Rectal smooth muscle tissue (tissue), 1 donor: ENCODE measurements around the gene B2M.

ENCODE experiments used
- H3K27ac ChIP-seq: one replicate; pipeline ENCODE4 v1.7.0; 2013; ENCODE audit warnings: low read depth, low read length, inconsistent platforms
- H3K27me3 ChIP-seq: one replicate; pipeline ENCODE4 v1.7.0; 2013; ENCODE audit warnings: low read length; ENCODE audit not compliant: control insufficient read depth, insufficient read depth
- H3K36me3 ChIP-seq: one replicate; pipeline ENCODE4 v1.7.0; 2013; ENCODE audit warnings: low read length; ENCODE audit not compliant: control insufficient read depth, insufficient read depth
- H3K4me1 ChIP-seq: one replicate; pipeline ENCODE4 v1.7.0; 2013; ENCODE audit warnings: low read length; ENCODE audit not compliant: control insufficient read depth, insufficient read depth
- H3K4me3 ChIP-seq: one replicate; pipeline ENCODE4 v1.7.0; 2013; ENCODE audit warnings: low read length
- H3K9ac ChIP-seq: one replicate; pipeline ENCODE4 v1.7.0; 2013; ENCODE audit warnings: low read length

Gene B2M

GRCh38 chr15:44710236-44711095 lies 851 bp upstream of the B2M start:
- H3K4me3 ChIP-seq = peak overlapping the region; percentile 100
- H3K27ac ChIP-seq = peak overlapping the region; percentile 99
- H3K9ac ChIP-seq = peak overlapping the region; percentile 100
- peaks cover 4% of the 10 kb centered on the region for H3K4me1 ChIP-seq
- no peaks in the 10 kb centered on the region for H3K27me3 ChIP-seq
- peaks cover 6% of the 10 kb centered on the region for H3K36me3 ChIP-seq

GRCh38 chr15:44711743-44712345 lies 527 bp downstream of the B2M start:
- Histone ChIP-seq H3K9ac (peak overlapping the region; percentile 100), H3K4me1 (peaks cover 4% of the 10 kb centered on the region)

DNA sequence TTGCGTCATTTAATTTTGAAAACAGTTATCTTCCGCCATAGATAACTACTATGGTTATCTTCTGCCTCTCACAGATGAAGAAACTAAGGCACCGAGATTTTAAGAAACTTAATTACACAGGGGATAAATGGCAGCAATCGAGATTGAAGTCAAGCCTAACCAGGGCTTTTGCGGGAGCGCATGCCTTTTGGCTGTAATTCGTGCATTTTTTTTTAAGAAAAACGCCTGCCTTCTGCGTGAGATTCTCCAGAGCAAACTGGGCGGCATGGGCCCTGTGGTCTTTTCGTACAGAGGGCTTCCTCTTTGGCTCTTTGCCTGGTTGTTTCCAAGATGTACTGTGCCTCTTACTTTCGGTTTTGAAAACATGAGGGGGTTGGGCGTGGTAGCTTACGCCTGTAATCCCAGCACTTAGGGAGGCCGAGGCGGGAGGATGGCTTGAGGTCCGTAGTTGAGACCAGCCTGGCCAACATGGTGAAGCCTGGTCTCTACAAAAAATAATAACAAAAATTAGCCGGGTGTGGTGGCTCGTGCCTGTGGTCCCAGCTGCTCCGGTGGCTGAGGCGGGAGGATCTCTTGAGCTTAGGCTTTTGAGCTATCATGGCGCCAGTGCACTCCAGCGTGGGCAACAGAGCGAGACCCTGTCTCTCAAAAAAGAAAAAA lies 1.2 kb downstream of the B2M start:
- no peaks in the 10 kb centered on the region for H3K27me3 ChIP-seq
- H3K9ac ChIP-seq = peak overlapping the region; percentile 100
- H3K4me3 ChIP-seq = peak overlapping the region; percentile 100
- peak overlapping the region; percentile 99 for H3K27ac ChIP-seq
- H3K4me1 ChIP-seq = peaks cover 4% of the 10 kb centered on the region
- H3K36me3 ChIP-seq = peaks cover 24% of the 10 kb centered on the region

More at GRCh38 chr15:44711743-44712345, 527 bp downstream of the B2M start:
- Histone ChIP-seq H3K36me3 (peaks cover 18% of the 10 kb centered on the region), H3K27me3 (no peaks in the 10 kb centered on the region), H3K27ac (peak overlapping the region; percentile 99), H3K4me3 (peak overlapping the region; percentile 100)

GRCh38 chr15:44713006-44713966 lies 2.0 kb downstream of the B2M start:
- Histone ChIP-seq H3K27me3 (no peaks in the 10 kb centered on the region), H3K27ac (peak overlapping the region; percentile 99), H3K4me1 (peaks cover 4% of the 10 kb centered on the region), H3K9ac (peak overlapping the region; percentile 100), H3K4me3 (peak overlapping the region; percentile 100), H3K36me3 (peaks cover 28% of the 10 kb centered on the region)

- no peaks in the 10 kb centered on the region for H3K27me3 ChIP-seq
- peak overlapping the region; percentile 32 for H3K4me3 ChIP-seq
- H3K4me1 ChIP-seq = peaks cover 4% of the 10 kb centered on the region
- no peak overlapping the region for H3K27ac ChIP-seq
- H3K9ac ChIP-seq = peak overlapping the region; percentile 10
- H3K36me3 ChIP-seq = peaks cover 31% of the 10 kb centered on the region
Measured at GRCh38 chr15:44715142-44715796, 4.0 kb downstream of the B2M start.

DNA sequence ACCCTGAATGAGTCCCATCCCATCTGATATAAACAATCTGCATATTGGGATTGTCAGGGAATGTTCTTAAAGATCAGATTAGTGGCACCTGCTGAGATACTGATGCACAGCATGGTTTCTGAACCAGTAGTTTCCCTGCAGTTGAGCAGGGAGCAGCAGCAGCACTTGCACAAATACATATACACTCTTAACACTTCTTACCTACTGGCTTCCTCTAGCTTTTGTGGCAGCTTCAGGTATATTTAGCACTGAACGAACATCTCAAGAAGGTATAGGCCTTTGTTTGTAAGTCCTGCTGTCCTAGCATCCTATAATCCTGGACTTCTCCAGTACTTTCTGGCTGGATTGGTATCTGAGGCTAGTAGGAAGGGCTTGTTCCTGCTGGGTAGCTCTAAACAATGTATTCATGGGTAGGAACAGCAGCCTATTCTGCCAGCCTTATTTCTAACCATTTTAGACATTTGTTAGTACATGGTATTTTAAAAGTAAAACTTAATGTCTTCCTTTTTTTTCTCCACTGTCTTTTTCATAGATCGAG lies 4.5 kb downstream of the B2M start:
- H3K27me3 ChIP-seq = no peaks in the 10 kb centered on the region
- H3K4me1 ChIP-seq = peaks cover 4% of the 10 kb centered on the region
- no peak overlapping the region for H3K9ac ChIP-seq
- peaks cover 31% of the 10 kb centered on the region for H3K36me3 ChIP-seq
- no peak overlapping the region for H3K4me3 ChIP-seq
- H3K27ac ChIP-seq = no peak overlapping the region

DNA sequence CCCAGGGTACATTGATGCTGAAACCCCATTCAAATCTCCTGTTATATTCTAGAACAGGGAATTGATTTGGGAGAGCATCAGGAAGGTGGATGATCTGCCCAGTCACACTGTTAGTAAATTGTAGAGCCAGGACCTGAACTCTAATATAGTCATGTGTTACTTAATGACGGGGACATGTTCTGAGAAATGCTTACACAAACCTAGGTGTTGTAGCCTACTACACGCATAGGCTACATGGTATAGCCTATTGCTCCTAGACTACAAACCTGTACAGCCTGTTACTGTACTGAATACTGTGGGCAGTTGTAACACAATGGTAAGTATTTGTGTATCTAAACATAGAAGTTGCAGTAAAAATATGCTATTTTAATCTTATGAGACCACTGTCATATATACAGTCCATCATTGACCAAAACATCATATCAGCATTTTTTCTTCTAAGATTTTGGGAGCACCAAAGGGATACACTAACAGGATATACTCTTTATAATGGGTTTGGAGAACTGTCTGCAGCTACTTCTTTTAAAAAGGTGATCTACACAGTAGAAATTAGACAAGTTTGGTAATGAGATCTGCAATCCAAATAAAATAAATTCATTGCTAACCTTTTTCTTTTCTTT lies 5.8 kb downstream of the B2M start:
- Histone ChIP-seq H3K4me1 (peaks cover 4% of the 10 kb centered on the region), H3K9ac (no peak overlapping the region), H3K4me3 (no peak overlapping the region), H3K36me3 (peaks cover 31% of the 10 kb centered on the region), H3K27ac (no peak overlapping the region), H3K27me3 (no peaks in the 10 kb centered on the region)

DNA sequence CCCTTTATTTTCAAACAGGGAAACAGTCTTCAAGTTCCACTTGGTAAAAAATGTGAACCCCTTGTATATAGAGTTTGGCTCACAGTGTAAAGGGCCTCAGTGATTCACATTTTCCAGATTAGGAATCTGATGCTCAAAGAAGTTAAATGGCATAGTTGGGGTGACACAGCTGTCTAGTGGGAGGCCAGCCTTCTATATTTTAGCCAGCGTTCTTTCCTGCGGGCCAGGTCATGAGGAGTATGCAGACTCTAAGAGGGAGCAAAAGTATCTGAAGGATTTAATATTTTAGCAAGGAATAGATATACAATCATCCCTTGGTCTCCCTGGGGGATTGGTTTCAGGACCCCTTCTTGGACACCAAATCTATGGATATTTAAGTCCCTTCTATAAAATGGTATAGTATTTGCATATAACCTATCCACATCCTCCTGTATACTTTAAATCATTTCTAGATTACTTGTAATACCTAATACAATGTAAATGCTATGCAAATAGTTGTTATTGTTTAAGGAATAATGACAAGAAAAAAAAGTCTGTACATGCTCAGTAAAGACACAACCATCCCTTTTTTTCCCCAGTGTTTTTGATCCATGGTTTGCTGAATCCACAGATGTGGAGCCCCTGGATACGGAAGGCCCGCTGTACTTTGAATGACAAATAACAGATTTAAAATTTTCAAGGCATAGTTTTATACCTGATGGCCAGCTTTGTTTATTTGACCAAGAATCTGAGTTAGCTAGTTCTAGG lies 7.0 kb downstream of the B2M start:
- H3K9ac ChIP-seq = no peak overlapping the region
- no peaks in the 10 kb centered on the region for H3K27me3 ChIP-seq
- peaks cover 3% of the 10 kb centered on the region for H3K4me1 ChIP-seq
- H3K27ac ChIP-seq = no peak overlapping the region
- peaks cover 31% of the 10 kb centered on the region for H3K36me3 ChIP-seq
- no peak overlapping the region for H3K4me3 ChIP-seq

- no peaks in the 10 kb centered on the region for H3K4me1 ChIP-seq
- H3K4me3 ChIP-seq = no peak overlapping the region
- peaks cover 31% of the 10 kb centered on the region for H3K36me3 ChIP-seq
- H3K27me3 ChIP-seq = no peaks in the 10 kb centered on the region
- no peak overlapping the region for H3K27ac ChIP-seq
- H3K9ac ChIP-seq = no peak overlapping the region
Measured at GRCh38 chr15:44718927-44719292, 7.6 kb downstream of the B2M start.

- Histone ChIP-seq H3K9ac (no peak overlapping the region), H3K27me3 (no peaks in the 10 kb centered on the region), H3K36me3 (peaks cover 31% of the 10 kb centered on the region), H3K4me3 (no peak overlapping the region), H3K4me1 (no peaks in the 10 kb centered on the region), H3K27ac (no peak overlapping the region)
Measured at GRCh38 chr15:44719293-44719999, 8.1 kb downstream of the B2M start.
